Endothelial cell of umbilical vein (primary cell): Measurements from ENCODE around the gene OLFML2B. TPM values are rescaled to one million over a fixed set of nuclear protein-coding genes. Genes with fewer than 3 reads are reported as not detected.

Experiments used
- BruUV-seq: library from RNA; stranded (reverse); fragments of 400-500 nt; replicated peaks from 2 replicates; lab custom pipeline; 2021; lab: Mats Ljungman, UMichigan
- CTCF ChIA-PET: fragments of 300-600, 350-600 bp; sonication (Branson Sonifier 250); formaldehyde crosslinking; loops from one replicate; lab custom pipeline; 2021; ENCODE audit warnings: antibody characterized with exemption, inconsistent platforms; lab: Charles Lee
- POLR2A ChIA-PET: fragments of 300-600, 350-600 bp; sonication (Branson Sonifier 250); formaldehyde crosslinking; loops from one replicate; lab custom pipeline; 2021; ENCODE audit warnings: antibody characterized with exemption, inconsistent platforms; lab: Charles Lee
- DNase-seq: peaks from one replicate; pipeline ENCODE4 v3.0.0-alpha.2; 2011; ENCODE audit warnings: low read depth, low spot score
- FAIRE-seq: peaks from 2 replicates; lab custom pipeline; 2011; peaks lifted over from hg19 to GRCh38; lab: Jason Lieb, UNC
- H2AFZ ChIP-seq: 2 replicates; pipeline ENCODE4 v1.6.0; 2012; ENCODE audit warnings: low read depth, low read length, control low read depth, inconsistent platforms
- H3K27ac ChIP-seq: 2 replicates; pipeline ENCODE4 v1.5.1; 2011; ENCODE audit warnings: low read depth, mild to moderate bottlenecking, control low read depth, low read length, moderate library complexity; ENCODE audit not compliant: insufficient read depth
- H3K27me3 ChIP-seq, 2 experiments: 2 replicates each; pipeline versions ENCODE4 v1.6.0 to v1.6.1; 2011; ENCODE audit warnings: low read length in 2 of 2, mixed read lengths in 1 of 2; ENCODE audit not compliant: control insufficient read depth in 2 of 2, insufficient read depth in 2 of 2
- H3K36me3 ChIP-seq, 2 experiments: 2 replicates in 1 of 2; 3 replicates in 1 of 2; pipeline ENCODE4 v1.5.1; 2011; ENCODE audit warnings: low read length in 2 of 2, mild to moderate bottlenecking in 1 of 2, moderate library complexity in 1 of 2; ENCODE audit not compliant: control insufficient read depth in 2 of 2, insufficient read depth in 2 of 2; ENCODE audit errors: extremely low read depth in 1 of 2
- H3K4me1 ChIP-seq: 3 replicates; pipeline ENCODE4 v1.5.1; 2011; ENCODE audit warnings: mild to moderate bottlenecking, low read length; ENCODE audit not compliant: control insufficient read depth, insufficient read depth; ENCODE audit errors: extremely low read depth
- H3K4me2 ChIP-seq: 2 replicates; pipeline ENCODE4 v1.6.1; 2011; ENCODE audit warnings: low read length, control low read depth, mixed read lengths; ENCODE audit not compliant: insufficient read depth
- H3K4me3 ChIP-seq, 3 experiments: fragments of 200-600 bp in 1 of 3; sonication (generic), shearing (Covaris generic) in 1 of 3; replicated peaks in 1 of 3; 2 replicates each; pipeline ENCODE4 v1.5.1; 2011 to 2016; ENCODE audit warnings: control low read depth in 3 of 3, low read length in 3 of 3, mild to moderate bottlenecking in 2 of 3, inconsistent platforms in 1 of 3, low read depth in 1 of 3, moderate library complexity in 1 of 3; ENCODE audit not compliant: insufficient read depth in 1 of 3
- H3K79me2 ChIP-seq: 2 replicates; pipeline ENCODE4 v1.6.0; 2012; ENCODE audit warnings: low read length, inconsistent platforms; ENCODE audit not compliant: control insufficient read depth, insufficient read depth
- H3K9ac ChIP-seq: replicated peaks from 2 replicates; pipeline ENCODE3; 2011; ENCODE audit warnings: low read length, control low read depth; ENCODE audit not compliant: insufficient read depth; ENCODE audit errors: extremely low read depth
- H3K9me1 ChIP-seq: replicated peaks from 3 replicates; pipeline ENCODE4 v1.6.0; 2011; ENCODE audit warnings: mild to moderate bottlenecking, low read length; ENCODE audit not compliant: control insufficient read depth, insufficient read depth; ENCODE audit errors: extremely low read depth
- H3K9me3 ChIP-seq: replicated peaks from 2 replicates; pipeline ENCODE4 v1.5.1; 2012; ENCODE audit warnings: low read length, inconsistent platforms; ENCODE audit not compliant: control insufficient read depth, insufficient read depth
- H4K20me1 ChIP-seq: replicated peaks from 2 replicates; pipeline ENCODE3; 2011; ENCODE audit warnings: mild to moderate bottlenecking, low read length; ENCODE audit not compliant: control insufficient read depth, insufficient read depth; ENCODE audit errors: extremely low read depth
- CTCF ChIP-seq, 2 donors: IDR thresholded peaks; 1 replicate in 1 of 2; 2 replicates in 1 of 2; pipeline ENCODE4 v1.5.1; 2011; ENCODE audit warnings: low read length in 2 of 2, mild to moderate bottlenecking in 2 of 2, moderate library complexity in 2 of 2, control low read depth in 1 of 2, inconsistent platforms in 1 of 2, low read depth in 1 of 2; ENCODE audit not compliant: insufficient read depth in 1 of 2; ENCODE audit errors: extremely low read depth in 1 of 2
- EZH2 ChIP-seq: IDR thresholded peaks from 2 replicates; pipeline ENCODE4 v1.6.1; 2012; ENCODE audit warnings: borderline replicate concordance, low read depth, mild to moderate bottlenecking, moderate library complexity, low read length, inconsistent platforms; ENCODE audit not compliant: severe bottlenecking
- FOS ChIP-seq: IDR thresholded peaks from 2 replicates; pipeline ENCODE4 v1.6.1; 2011; ENCODE audit warnings: mild to moderate bottlenecking, low read length, moderate library complexity, borderline replicate concordance; ENCODE audit not compliant: insufficient read depth
- GATA2 ChIP-seq: IDR thresholded peaks from 2 replicates; pipeline ENCODE4 v1.7.0; 2011; ENCODE audit warnings: low read depth, mild to moderate bottlenecking, moderate library complexity, mixed read lengths, low read length; ENCODE audit not compliant: insufficient read length, insufficient read depth
- JUN ChIP-seq: IDR thresholded peaks from 2 replicates; pipeline ENCODE4 v1.6.1; 2011; ENCODE audit warnings: borderline replicate concordance, low read depth; ENCODE audit not compliant: insufficient read length, insufficient read depth
- MAX ChIP-seq: IDR thresholded peaks from 2 replicates; pipeline ENCODE4 v1.6.1; 2011; ENCODE audit not compliant: insufficient read depth, insufficient read length
- MYC ChIP-seq: IDR thresholded peaks from one replicate; pipeline ENCODE4 v1.6.1; 2011; ENCODE audit warnings: mild to moderate bottlenecking, low read depth, low read length
- POLR2A ChIP-seq: IDR thresholded peaks from 2 replicates; pipeline ENCODE4 v1.6.1; 2012; ENCODE audit warnings: low read depth, mild to moderate bottlenecking, control low read depth, low read length
- POLR2AphosphoS5 ChIP-seq: IDR thresholded peaks from 2 replicates; pipeline ENCODE4 v1.6.1; 2012; ENCODE audit warnings: low read depth, mild to moderate bottlenecking, control low read depth, low read length, moderate library complexity; ENCODE audit not compliant: insufficient read depth
- dilution Hi-C: fragments of 300-500 bp; cut with MboI; formaldehyde crosslinking; loops from one replicate; pipeline ENCODE4 v1.15.0; 2019; ENCODE audit warnings: low sequenced_read_pairs; ENCODE audit not compliant: extremely low pct_ligation_motif_present
- intact Hi-C: fragments of 100-400 bp; cut with micrococcal nuclease; formaldehyde crosslinking; loops from one replicate; pipeline ENCODE4 v1.10.0; 2022
- polyA plus RNA-seq, 4 experiments: library from polyadenylated mRNA; depleted of rRNA in 3 of 4; stranded (reverse) in 3 of 4; unstranded in 1 of 4; fragments of >200 nt; gene quantifications; 2 replicates each; pipeline versions ENCODE4 v1.2.1 to v1.2.3, GENCODE V29; 2011 to 2012; ENCODE audit warnings: missing spikeins in 1 of 4
- total RNA-seq: library from RNA; stranded (reverse); gene quantifications from 2 replicates; pipeline ENCODE4 v1.2.3, GENCODE V29; 2021

Gene OLFML2B
- total and polyA plus RNA-seq, 2 donors (not counting 3 experiments of a cell fraction or from before 2014, with no cell fraction given): 0.58 to 0.62 TPM

- dilution Hi-C loops: no loop called here
- BruUV-seq: no TSS peak
- TF ChIP-seq MAX: no peak
- no peak for TF ChIP-seq GATA2
- no peak for TF ChIP-seq MYC
- no peak for TF ChIP-seq CTCF (IDR thresholded peaks at IDR 0.05; ENCODE audit: extremely low read depth in 1 of 2, insufficient read depth in 1 of 2, low read depth in 1 of 2, low read length in 2 of 2)
- TF ChIP-seq POLR2A: no peak
- no peak for TF ChIP-seq JUN
- TF ChIP-seq EZH2: no peak
- TF ChIP-seq FOS: no peak
- no peak for TF ChIP-seq POLR2AphosphoS5
- no peaks in the 10 kb centered on the region for H3K9me3 ChIP-seq
- H3K4me1 ChIP-seq: peaks cover 11% of the 10 kb centered on the region
- intact Hi-C loops: loop anchor here (5.0 kb wide), 3 partner anchors 438 to 553 kb away; partner anchors contain the start of genes UAP1 and UHMK1
- H3K9me1 ChIP-seq: no peaks in the 10 kb centered on the region
- no peaks in the 10 kb centered on the region for H3K79me2 ChIP-seq
- no peaks in the 10 kb centered on the region for H3K36me3 ChIP-seq
- POLR2A ChIA-PET: no interaction called here
- DNase-seq: no peak
- FAIRE-seq: no peak
- no peaks in the 10 kb centered on the region for H3K27me3 ChIP-seq
- no peak overlapping the region for H3K9ac ChIP-seq
- no peak overlapping the region for H3K4me3 ChIP-seq
- H4K20me1 ChIP-seq: no peaks in the 10 kb centered on the region
- no peak overlapping the region for H3K4me2 ChIP-seq
- no peak overlapping the region for H3K27ac ChIP-seq
- no peak overlapping the region for H2AFZ ChIP-seq
- CTCF ChIA-PET: interaction anchor here (0.8 to 2.1 kb wide), 2 partner anchors 170 to 216 kb away, joined by 4 to 5 read pairs; no protein-coding TSS in a partner anchor
Observed at GRCh38 chr1:162059721-162060120, 36.1 kb upstream of the OLFML2B start.
